GM13977 (cell line): ENCODE measurements around the gene KIF12.
A peak's percentile ranks its signal among the peaks of the same experiment; 100 is the strongest.
"Not testable (repeated sequence)": the region's sequence is repeated elsewhere in the genome, so short reads cannot be mapped to it uniquely, and the experiment has no call there.

ENCODE experiments used
- DNase-seq: peaks from one replicate; pipeline ENCODE4 v3.0.0; 2012; ENCODE audit warnings: low spot score
- in situ Hi-C: fragments of 300-500 bp; cut with MboI; formaldehyde crosslinking; loops from one replicate; pipeline ENCODE4 v1.12.0; 2022; ENCODE audit warnings: low sequenced_read_pairs, low pct_unique_long_range_greater_than_20kb, mixed read lengths, inconsistent platforms; ENCODE audit not compliant: unreplicated experiment
- TF ChIP-seq, protein P1 (sequence below): IDR thresholded peaks from 2 replicates; pipeline ENCODE4 v1.5.1; 2012; ENCODE audit warnings: mild to moderate bottlenecking, control low read depth; ENCODE audit not compliant: insufficient read depth; ENCODE audit errors: extremely low read depth, missing control alignments

Gene KIF12

DNA sequence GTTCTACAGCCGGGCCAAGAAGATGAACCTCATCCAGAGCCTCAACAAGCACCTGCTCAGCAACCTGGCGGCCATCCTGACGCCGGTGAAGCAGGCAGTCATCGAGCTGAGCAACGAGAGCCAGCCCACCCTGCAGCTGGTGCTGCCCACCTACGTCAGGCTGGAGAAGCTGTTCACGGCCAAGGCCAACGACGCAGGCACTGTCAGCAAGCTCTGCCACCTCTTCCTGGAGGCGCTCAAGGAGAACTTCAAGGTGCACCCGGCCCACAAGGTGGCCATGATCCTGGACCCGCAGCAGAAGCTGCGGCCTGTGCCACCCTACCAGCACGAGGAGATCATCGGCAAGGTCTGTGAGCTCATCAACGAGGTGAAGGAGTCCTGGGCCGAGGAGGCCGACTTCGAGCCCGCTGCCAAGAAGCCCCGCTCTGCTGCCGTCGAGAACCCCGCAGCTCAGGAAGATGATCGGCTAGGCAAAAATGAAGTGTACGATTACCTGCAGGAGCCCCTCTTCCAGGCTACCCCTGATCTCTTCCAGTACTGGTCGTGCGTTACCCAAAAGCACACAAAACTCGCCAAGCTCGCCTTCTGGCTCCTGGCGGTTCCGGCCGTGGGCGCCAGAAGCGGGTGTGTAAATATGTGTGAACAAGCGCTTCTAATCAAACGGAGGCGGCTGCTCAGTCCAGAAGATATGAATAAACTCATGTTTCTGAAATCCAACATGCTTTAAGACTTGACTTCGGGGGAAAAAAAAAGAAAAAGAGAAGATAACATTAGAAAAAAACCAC, 49.5 kb downstream of the KIF12 start:
- TF ChIP-seq, protein P1, sequence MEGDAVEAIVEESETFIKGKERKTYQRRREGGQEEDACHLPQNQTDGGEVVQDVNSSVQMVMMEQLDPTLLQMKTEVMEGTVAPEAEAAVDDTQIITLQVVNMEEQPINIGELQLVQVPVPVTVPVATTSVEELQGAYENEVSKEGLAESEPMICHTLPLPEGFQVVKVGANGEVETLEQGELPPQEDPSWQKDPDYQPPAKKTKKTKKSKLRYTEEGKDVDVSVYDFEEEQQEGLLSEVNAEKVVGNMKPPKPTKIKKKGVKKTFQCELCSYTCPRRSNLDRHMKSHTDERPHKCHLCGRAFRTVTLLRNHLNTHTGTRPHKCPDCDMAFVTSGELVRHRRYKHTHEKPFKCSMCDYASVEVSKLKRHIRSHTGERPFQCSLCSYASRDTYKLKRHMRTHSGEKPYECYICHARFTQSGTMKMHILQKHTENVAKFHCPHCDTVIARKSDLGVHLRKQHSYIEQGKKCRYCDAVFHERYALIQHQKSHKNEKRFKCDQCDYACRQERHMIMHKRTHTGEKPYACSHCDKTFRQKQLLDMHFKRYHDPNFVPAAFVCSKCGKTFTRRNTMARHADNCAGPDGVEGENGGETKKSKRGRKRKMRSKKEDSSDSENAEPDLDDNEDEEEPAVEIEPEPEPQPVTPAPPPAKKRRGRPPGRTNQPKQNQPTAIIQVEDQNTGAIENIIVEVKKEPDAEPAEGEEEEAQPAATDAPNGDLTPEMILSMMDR = no peak
- in situ Hi-C loops = no loop called here
- no peak for DNase-seq

DNA sequence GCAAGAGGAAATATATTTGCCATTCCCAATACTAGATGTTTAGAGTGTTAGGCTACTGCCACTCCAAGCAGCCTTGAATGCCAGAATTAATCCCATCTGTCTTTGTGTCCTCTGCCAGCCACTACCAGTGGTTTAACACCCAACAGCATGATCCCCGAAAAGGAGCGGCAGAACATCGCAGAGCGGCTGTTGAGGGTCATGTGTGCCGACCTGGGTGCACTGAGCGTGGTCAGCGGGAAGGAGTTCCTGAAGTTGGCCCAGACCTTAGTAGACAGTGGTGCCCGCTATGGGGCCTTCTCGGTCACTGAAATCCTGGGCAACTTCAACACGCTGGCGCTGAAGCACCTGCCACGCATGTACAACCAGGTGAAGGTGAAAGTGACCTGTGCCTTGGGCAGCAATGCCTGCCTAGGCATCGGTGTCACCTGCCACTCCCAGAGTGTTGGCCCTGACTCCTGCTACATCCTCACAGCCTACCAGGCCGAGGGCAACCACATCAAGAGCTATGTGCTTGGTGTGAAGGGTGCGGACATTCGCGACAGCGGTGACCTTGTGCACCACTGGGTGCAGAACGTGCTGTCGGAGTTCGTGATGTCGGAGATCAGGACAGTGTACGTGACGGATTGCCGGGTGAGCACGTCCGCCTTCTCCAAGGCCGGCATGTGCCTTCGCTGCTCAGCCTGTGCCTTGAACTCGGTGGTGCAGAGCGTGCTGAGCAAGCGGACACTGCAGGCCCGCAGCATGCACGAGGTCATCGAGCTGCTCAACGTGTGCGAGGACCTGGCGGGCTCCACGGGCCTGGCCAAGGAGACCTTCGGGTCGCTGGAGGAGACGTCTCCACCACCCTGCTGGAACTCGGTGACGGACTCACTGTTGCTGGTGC, 50.3 kb downstream of the KIF12 start:
- TF ChIP-seq, protein P1 = no peak
- in situ Hi-C loops = no loop called here
- DNase-seq = no peak

DNA sequence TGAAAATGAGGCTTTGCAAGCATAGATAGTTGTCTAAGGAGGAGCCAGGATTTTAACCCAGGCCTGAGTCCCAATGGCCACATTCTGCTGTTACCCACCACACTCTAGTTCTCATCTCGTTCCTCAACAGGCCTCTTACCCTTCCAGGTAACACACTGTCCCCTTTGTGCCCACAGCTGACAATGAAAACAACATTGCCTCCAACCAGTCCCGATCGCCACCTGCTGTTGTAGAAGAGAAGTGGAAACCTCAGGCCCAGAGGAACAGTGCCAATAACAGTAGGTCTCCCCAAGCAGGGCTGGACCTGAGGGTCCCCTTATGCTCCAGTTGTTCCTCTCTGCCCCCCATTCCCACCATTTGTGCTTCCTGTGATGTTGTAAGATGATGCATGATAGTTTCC, 51.4 kb downstream of the KIF12 start:
- peak; percentile 18 for DNase-seq
- TF ChIP-seq, protein P1 = peak; percentile 20
- in situ Hi-C loops = no loop called here

DNA sequence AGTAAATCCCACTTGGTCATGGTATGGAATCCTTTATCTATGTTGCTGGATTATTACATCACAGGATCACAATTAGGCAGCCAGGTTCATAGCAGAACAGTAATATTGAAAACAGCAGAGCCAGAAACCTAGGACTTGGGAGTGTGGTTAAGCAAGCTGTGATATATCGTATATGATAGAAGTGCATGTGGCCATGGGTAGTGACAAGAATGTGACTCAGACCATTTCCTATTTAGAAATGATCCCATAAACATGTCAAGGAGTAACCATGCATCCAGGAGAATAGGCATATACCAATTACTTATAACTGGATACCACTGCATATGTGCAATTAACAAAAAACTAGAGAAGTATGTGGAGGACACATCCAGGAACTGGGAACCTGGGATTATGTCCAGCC, 52.2 kb downstream of the KIF12 start:
- in situ Hi-C loops = no loop called here
- TF ChIP-seq, protein P1 = no peak
- DNase-seq = no peak

DNA sequence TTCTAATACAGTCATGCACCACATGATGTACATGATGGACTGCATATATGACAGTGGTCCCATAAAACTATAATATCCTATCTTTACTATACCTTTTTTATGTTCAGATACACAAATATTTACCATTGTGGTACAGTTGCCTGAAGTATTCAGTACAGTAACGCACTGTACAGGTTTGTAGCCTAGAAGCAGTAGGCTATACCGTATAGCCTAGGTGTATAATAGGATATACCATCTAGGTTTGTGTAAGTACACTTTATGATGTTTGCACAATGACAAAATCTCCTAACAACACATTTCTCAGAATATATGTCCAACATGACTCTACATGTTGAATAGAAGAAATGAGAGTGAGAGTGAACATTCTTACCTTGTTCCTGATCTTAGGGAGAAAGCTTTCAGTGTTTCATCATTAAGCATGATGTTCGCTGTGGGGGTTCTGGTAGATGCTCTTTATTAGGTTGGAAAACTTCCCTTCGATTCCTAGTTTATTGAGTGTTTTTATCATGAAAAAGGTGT, 52.8 kb downstream of the KIF12 start:
- TF ChIP-seq, protein P1 = no peak
- in situ Hi-C loops = no loop called here
- DNase-seq = no peak

DNA sequence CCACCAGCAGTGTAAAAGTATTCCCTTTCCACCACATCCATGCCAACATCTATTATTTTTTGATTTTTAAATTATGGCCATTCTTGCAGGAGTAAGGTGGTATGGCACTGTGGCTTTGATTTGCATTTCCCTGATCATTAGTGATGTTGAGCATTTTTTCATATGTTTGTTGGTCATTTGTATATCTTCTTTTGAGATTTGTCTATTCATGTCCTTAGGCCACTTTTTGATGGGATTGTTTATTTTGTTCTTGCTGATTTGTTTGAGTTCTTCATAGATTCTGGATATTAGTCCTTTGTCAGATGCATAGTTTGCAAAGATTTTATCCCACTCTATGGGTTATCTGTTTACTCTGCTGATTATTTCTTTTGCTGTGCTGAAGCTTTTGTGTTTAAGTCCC, 55.4 kb downstream of the KIF12 start:
- in situ Hi-C loops, DNase-seq: not testable (repeated sequence)
